SU-DHL-6 (cell line): ENCODE results near the gene JCAD.

Source experiments
- H2AFZ ChIP-seq: fragments of 200-600 bp; sonication (generic); 2 replicates; pipeline ENCODE4 v1.6.1; 2014; ENCODE audit warnings: low read depth, mild to moderate bottlenecking, moderate library complexity, mixed read lengths, antibody characterized with exemption, low read length; ENCODE audit not compliant: severe bottlenecking
- H3F3A ChIP-seq: fragments of 200-600 bp; shearing (Covaris generic); 2 replicates; pipeline ENCODE4 v1.6.0; 2016; ENCODE audit warnings: antibody characterized with exemption, mild to moderate bottlenecking; ENCODE audit not compliant: insufficient read depth
- H3K27ac ChIP-seq: fragments of 200-600 bp; sonication (generic); 2 replicates; pipeline ENCODE4 v1.5.1; 2016; ENCODE audit warnings: low read depth, mild to moderate bottlenecking, low read length, moderate library complexity, mixed read lengths
- H3K27me3 ChIP-seq: fragments of 200-600 bp; sonication (generic), shearing (Covaris generic); 2 replicates; pipeline ENCODE4 v1.6.0; 2014; ENCODE audit warnings: mild to moderate bottlenecking, low read length
- H3K36me3 ChIP-seq: fragments of 200-600 bp; sonication (generic); 2 replicates; pipeline ENCODE4 v1.6.1; 2014; ENCODE audit warnings: mild to moderate bottlenecking, low read length, mixed read lengths
- H3K4me2 ChIP-seq: fragments of 300-600, 200-600 bp; shearing (Covaris generic), sonication (generic); 2 replicates; pipeline ENCODE4 v1.6.0; 2014; ENCODE audit warnings: low read length, low read depth, mild to moderate bottlenecking; ENCODE audit not compliant: poor library complexity, severe bottlenecking
- H3K4me3 ChIP-seq: fragments of 200-600 bp; sonication (generic); 2 replicates; pipeline ENCODE4 v1.5.1; 2014; ENCODE audit warnings: antibody characterized with exemption, low read length, mild to moderate bottlenecking, mixed read lengths; ENCODE audit not compliant: insufficient read depth, poor library complexity, severe bottlenecking
- H3K79me2 ChIP-seq: fragments of 200-600 bp; sonication (generic); 2 replicates; pipeline ENCODE4 v1.6.1; 2014; ENCODE audit warnings: mild to moderate bottlenecking, low read length, moderate library complexity; ENCODE audit not compliant: insufficient read depth
- H3K9ac ChIP-seq: fragments of 200-600 bp; sonication (generic); 2 replicates; pipeline ENCODE4 v1.7.0; 2014; ENCODE audit warnings: mild to moderate bottlenecking, low read length
- H3K9me2 ChIP-seq: fragments of 200-600 bp; sonication (generic); replicated peaks from 2 replicates; pipeline ENCODE4 v1.6.1; 2014; ENCODE audit warnings: low read length; ENCODE audit not compliant: insufficient read depth
- H3K9me3 ChIP-seq: fragments of 200-600 bp; sonication (generic); 2 replicates; pipeline ENCODE4 v1.6.1; 2014; ENCODE audit warnings: low read length, mixed read lengths; ENCODE audit not compliant: insufficient read depth
- H4K20me1 ChIP-seq: fragments of 200-600 bp; sonication (generic); 2 replicates; pipeline ENCODE4 v1.6.1; 2014; ENCODE audit warnings: low read depth, mild to moderate bottlenecking, antibody characterized with exemption, low read length, moderate library complexity, mixed read lengths
- CTCF ChIP-seq: fragments of 200-600 bp; sonication (generic); IDR thresholded peaks from one replicate; pipeline ENCODE4 v1.5.1; 2017; ENCODE audit warnings: antibody characterized with exemption, mild to moderate bottlenecking, low read length, moderate library complexity; ENCODE audit not compliant: insufficient read depth, poor library complexity, severe bottlenecking
- EZH2phosphoT487 ChIP-seq: fragments of 200-600 bp; sonication (generic), shearing (Covaris generic); conservative IDR thresholded peaks from 2 replicates; pipeline ENCODE4 v1.6.1; 2018; ENCODE audit warnings: mild to moderate bottlenecking, antibody characterized with exemption, low read length, moderate library complexity, mixed read lengths

Gene JCAD

DNA sequence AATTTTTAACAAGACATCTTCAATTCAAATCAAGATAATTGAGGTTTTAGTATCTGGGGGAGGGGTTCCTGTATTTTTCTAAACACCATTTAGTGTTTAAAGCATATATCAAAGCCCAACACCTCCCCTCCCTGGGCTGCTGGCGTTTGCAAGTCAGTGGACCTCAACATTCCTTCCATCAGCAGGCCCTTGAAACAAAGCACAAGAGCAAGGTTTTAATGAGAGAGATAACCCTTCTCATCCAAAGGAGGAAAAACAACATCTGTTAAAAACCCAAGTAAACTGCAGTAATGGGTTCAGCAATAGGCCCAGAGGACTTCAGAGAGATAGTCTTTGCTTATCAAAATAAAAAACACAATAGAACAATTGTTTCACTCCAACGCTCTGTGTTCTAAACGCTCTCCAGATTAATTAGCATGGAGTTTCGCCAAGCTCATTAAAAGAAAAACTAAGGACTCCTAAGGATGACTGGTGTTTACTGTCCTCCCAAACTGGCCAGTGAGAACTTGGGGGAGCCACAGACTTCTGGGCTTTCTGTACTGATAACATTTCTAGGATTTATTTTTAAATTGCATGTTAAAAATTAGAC is 2.5 kb downstream of the JCAD start:
- Histone ChIP-seq H3K9ac (no peak overlapping the region), H3K4me3 (no peak overlapping the region), H2AFZ (no peak overlapping the region)

GRCh38 chr10:30056281-30056680 is 3.1 kb downstream of the JCAD start:
- TF ChIP-seq CTCF (no peak), EZH2phosphoT487 (no peak)
- Histone ChIP-seq H2AFZ (no peak overlapping the region), H3K9me3 (no peaks in the 10 kb centered on the region), H3F3A (no peaks in the 10 kb centered on the region), H3K4me3 (no peak overlapping the region), H3K9ac (no peak overlapping the region), H4K20me1 (no peaks in the 10 kb centered on the region), H3K9me2 (no peaks in the 10 kb centered on the region), H3K36me3 (no peaks in the 10 kb centered on the region), H3K4me2 (no peak overlapping the region), H3K79me2 (no peaks in the 10 kb centered on the region), H3K27me3 (no peaks in the 10 kb centered on the region), H3K27ac (no peak overlapping the region)

More for the DNA sequence above, 2.5 kb downstream of the JCAD start:
- Histone ChIP-seq H3K27ac (no peak overlapping the region), H3K9me3 (no peaks in the 10 kb centered on the region), H3K4me2 (no peak overlapping the region), H3K27me3 (no peaks in the 10 kb centered on the region), H3K79me2 (no peaks in the 10 kb centered on the region), H4K20me1 (no peaks in the 10 kb centered on the region), H3F3A (no peaks in the 10 kb centered on the region), H3K36me3 (no peaks in the 10 kb centered on the region), H3K9me2 (no peaks in the 10 kb centered on the region)
- TF ChIP-seq EZH2phosphoT487 (no peak), CTCF (no peak)

DNA sequence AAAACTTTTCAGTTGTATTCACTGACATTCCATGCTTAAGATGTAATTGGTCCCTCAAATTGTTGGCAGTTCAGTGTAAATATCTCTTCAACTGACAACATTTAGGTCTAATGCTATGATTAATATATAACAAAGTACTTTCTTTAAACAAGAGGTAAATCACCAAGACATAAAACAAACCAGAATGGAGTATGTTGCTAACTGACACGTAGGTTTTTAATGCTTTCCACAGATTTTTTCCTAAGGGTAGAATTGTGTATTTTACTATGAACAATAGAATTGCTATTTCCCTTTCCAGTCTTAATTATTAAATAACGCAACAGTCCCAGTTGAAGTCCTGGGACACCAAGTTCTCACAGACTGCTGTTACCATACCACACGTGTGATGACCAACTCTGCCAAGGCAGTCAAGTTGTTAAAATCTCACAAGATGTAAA is 4.1 kb downstream of the JCAD start:
- H3K27me3 ChIP-seq: no peaks in the 10 kb centered on the region
- H3K27ac ChIP-seq: no peak overlapping the region
- TF ChIP-seq CTCF (no peak), EZH2phosphoT487 (no peak)
- H3K4me2 ChIP-seq: no peak overlapping the region
- H4K20me1 ChIP-seq: no peaks in the 10 kb centered on the region
- no peaks in the 10 kb centered on the region for H3K9me2 ChIP-seq
- no peaks in the 10 kb centered on the region for H3K36me3 ChIP-seq
- H3F3A ChIP-seq: no peaks in the 10 kb centered on the region
- H3K4me3 ChIP-seq: no peak overlapping the region
- H3K9me3 ChIP-seq: no peaks in the 10 kb centered on the region
- H3K9ac ChIP-seq: no peak overlapping the region
- H3K79me2 ChIP-seq: no peaks in the 10 kb centered on the region
- H2AFZ ChIP-seq: no peak overlapping the region

- Histone ChIP-seq H2AFZ (no peak overlapping the region), H3K79me2 (no peaks in the 10 kb centered on the region), H3K4me3 (no peak overlapping the region), H3K27ac (no peak overlapping the region), H3K9me2 (no peaks in the 10 kb centered on the region), H3F3A (no peaks in the 10 kb centered on the region), H3K9ac (no peak overlapping the region), H3K36me3 (no peaks in the 10 kb centered on the region), H3K9me3 (no peaks in the 10 kb centered on the region), H4K20me1 (no peaks in the 10 kb centered on the region), H3K4me2 (no peak overlapping the region), H3K27me3 (no peaks in the 10 kb centered on the region)
- TF ChIP-seq EZH2phosphoT487 (no peak), CTCF (no peak)
These were observed 7.3 kb downstream of the JCAD start for GRCh38 chr10:30052062-30052461.
